ACHN (cell line): ENCODE results near the gene GPR15.
A peak's percentile ranks its signal among the peaks of the same experiment; 100 is the strongest.

Source experiments
- DNase-seq: peaks from one replicate; pipeline ENCODE4 v3.0.0-alpha.2; 2015
- in situ Hi-C: cut with HindIII; loops from 2 replicates; pipeline ENCODE4 v1.10.0; 2017; ENCODE audit warnings: low sequenced_read_pairs, low pct_ligation_motif_present, low pct_unique_long_range_greater_than_20kb

The GPR15 gene

DNA sequence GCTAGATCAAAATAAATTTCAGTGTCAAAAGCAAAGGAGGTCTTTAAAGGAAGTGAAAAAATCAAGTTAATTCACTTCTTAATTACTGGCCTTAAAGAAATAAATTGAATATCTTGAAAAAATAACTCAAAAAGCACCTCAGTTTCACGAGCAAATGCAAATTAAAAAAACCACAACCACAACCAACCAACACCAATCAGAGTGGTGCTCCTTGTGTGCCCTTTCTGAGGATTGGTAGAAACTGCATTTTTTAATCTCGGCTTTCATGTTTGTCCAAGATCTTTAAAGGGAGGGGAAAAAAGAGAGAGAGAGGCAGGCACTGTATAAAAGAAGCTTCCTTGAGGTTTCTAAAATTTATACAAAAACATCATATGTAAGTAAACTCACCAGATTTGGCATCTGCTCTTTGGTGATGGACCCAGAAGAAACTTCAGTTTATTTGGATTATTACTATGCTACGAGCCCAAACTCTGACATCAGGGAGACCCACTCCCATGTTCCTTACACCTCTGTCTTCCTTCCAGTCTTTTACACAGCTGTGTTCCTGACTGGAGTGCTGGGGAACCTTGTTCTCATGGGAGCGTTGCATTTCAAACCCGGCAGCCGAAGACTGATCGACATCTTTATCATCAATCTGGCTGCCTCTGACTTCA lies at the start of gene GPR15:
Gene GPR15 (plus strand): TSS at position 357 of the 653 bp plus-strand sequence. CDS start 56 bp downstream, at position 413.
- DNase-seq, result no peak
- in situ Hi-C loops, result no loop called here

DNA sequence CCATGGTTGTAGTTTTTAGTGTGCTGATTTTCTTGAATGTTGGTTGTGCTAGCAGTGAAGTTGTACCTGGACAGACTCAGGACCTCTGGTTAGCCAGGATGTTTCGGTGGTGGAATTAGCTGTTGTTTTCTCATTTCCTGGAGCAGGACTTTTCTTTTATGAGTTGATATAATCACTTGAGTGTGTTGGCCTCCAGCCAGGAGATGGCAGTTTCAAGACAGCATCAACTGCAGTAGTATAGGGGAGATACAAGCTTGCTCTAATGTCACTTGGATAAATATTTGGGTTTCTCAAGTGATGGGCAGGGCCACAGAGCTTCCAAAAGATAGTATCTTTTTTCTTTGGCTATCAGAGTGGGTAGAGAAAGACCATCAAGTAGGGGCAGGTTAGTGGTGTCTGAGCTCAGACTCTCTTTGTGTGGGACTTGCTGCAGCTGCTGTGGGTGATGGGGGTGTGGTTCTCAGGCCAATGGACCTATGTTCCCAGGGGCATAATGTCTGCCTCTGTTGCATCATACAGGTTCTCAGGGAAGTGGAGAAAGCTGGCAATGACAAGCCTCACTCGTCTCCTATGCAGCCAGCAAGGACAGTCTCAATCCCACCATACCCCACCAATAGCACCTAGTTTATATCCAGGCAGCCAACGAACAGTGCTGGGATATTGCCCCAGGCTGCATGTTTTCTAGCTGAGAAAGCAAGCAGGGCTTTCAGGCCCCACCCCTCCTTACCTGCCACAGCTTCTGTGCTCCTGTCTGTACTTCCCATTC lies 48.9 kb upstream of the GPR15 start:
- in situ Hi-C loops, result no loop called here
- no peak for DNase-seq

DNA sequence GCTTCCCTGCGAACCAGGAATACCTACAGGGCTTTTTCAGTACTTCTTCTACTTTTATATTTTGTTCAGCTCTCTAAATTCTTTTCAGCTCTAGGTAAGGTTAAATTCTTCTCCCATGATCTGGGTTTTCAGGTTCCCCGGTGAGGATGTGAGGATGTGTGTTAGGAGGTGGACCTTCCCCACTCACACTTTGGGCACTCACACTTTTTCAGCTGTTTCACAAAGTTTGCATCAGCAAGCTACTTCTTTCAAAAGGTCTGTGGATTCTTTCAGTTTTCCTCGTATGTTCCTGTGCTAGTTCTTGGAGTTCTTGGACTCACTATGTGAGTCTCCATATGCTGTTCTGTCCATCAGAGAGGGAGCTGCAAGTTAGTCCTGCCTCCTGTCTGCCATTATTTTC lies 48.2 kb upstream of the GPR15 start:
- in situ Hi-C loops, result no loop called here
- no peak for DNase-seq

DNA sequence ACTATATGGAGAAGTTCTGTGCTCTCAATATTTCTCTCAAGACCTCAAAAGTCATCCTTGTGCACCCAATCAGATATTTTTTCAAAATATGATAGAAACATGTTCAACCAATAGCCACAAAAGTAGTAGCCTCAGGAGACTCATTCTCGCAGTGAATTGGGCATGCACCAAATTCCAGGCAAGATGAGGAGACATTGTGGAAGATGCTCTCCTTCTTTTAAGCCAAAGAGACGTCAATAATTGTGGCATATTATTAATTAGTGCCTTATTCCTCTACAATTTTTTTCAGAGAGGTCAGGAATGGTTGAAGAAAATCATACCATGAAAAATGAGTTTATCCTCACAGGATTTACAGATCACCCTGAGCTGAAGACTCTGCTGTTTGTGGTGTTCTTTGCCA lies 34.4 kb upstream of the GPR15 start, which contains the start of gene OR5K2:
Gene OR5K2 (plus strand): TSS at position 301 of the 400 bp plus-strand sequence. CDS start 0 bp downstream, at position 301.
- in situ Hi-C loops, result no loop called here
- DNase-seq, result no peak

DNA sequence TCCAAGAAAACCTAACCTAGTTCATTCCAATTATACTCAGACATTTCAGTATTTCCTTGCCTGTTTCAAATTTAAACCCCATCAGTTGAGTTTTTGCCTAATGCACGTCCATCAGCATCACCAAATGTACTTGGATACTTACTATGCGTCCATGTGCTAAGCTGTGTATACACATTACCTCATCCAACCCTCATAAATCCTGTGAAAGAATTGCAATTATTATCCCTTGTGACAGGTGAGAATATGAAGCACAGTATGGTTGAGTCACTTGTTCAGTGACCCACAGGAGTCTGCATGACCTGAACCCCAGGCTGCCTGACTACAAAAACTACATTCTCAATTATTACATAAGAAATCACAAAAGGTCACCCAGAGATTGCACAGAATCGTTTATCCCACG lies 31.8 kb upstream of the GPR15 start:
- in situ Hi-C loops, result no loop called here
- DNase-seq, result no peak

DNA sequence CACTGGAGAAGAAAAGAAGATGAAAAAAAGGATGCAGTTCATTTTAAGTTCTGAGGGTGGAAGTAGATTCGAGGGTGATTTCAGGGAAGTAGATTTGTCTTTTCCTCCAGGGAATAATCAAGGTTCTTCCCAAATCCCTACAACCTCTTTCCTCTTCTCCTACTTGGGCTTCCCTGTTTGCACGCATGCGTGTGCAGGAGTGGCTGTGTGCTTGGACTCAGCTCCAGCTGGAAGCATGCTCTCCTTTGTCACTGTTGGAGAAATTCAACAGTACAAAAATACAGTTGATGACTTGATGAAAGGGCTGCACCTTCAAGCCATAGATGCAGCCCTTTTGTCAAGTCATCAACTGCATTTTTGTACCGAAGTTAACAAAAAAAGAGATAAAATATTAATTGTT lies 30.5 kb upstream of the GPR15 start:
- in situ Hi-C loops, result no loop called here
- no peak for DNase-seq

DNA sequence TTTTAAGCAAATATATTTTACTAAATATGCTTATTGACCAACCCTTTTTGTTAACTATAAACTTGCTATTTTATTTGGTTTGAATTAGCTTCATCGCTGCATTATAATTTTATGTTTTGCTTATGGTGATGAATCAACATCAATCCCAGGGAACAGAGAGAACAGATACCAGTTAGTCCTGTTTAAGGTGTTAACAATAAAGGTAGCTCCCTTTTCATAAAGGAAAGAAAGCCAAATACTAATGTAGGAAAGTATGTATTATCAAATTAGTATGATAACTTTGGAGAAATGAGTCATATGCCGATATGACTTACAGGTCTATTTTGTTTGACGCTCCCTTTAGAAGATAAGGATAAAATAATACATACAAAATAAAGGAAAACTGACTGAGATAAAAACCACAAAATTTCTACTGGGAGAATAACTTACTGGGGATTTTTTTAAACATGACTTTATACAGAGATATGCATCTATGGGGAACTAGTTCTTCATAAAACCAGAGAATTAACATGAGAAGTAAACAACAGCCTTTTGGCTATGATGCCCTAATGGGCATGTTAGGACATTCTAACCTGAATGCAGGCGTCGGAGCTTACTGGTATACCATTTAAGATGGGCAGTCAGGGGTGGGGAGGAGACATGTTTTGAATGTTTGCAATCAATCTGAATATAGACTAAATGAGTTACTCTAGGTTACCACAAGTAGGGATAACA lies 29.8 kb upstream of the GPR15 start:
- in situ Hi-C loops, result no loop called here
- no peak for DNase-seq

DNA sequence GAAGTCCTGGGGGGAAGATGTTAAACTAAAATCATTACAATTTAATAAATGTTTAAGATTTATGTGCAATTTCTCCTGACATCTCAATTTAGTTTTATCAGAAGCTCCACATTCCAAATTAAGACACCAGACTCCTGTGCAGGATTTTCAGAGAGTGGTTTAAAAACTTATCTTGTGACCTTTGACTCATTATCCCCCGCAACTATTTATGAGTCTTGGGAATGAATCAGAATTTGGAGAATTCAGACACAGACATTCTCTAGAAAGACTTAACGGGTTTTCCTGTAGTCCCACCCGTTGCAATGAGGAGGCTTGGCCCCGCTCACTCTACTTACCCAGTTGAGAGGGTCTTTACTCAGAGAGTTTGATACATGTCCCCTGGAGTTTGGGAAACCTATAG lies 27.2 kb upstream of the GPR15 start:
- DNase-seq, result no peak
- in situ Hi-C loops, result no loop called here

DNA sequence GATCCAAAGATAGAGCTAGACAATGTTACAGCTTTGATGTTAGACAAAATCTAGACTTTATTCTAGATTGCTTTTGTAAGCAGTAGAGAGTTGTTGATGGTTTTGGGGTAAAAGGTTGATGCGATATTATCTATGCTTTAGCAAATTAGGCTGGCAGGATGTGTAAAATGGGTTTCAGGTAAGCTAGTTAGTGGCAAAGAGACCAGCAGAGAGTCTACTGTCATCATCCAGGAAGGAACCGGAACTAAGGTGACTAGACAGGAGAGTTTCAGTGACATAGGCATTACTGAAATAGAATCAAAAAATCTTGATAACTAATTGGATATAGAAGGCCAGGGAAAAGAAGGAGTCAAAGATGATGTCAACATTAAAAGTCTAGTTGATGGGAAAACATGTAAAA lies 23.2 kb upstream of the GPR15 start:
- in situ Hi-C loops, result no loop called here
- no peak for DNase-seq

DNA sequence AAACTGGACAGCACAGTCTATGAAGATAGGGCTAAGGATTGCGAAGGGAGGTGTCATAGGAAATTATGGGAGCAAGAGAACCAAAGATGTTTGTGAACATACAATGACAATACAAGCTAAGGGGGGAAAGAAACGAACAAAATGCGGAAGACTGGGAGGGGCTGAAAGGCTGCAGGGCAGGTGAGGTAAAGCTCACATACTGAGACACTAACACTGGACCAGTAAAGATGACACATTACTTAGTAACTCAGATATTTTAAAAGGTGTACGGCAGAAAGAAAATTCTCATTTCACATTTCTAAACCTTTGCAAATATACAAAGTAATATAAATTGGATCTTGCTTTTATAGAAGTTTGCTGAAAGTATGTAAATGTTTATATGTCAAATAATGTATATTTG lies 19.2 kb upstream of the GPR15 start:
- DNase-seq, result no peak
- in situ Hi-C loops, result no loop called here

DNA sequence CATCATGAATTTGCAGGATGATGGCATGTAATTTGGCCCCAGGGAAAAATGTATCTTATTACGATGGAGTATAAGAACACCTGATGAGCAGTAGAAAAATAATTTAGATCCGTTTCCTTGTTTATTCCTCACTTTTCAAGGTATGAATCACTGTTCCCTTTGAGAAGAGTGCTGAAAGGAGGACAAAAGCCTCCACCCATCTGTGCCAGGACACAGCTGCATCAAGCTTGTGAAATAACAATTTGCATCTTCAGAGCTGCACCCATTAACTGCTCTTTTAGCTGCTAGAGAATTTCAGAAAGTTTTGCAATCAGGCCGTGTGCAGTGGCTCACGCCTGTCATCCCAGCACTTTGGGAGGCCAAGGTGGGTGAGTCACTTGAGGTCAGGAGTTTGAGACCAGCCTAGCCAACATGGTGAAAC lies 18.7 kb upstream of the GPR15 start:
- no peak for DNase-seq
- in situ Hi-C loops, result no loop called here

DNA sequence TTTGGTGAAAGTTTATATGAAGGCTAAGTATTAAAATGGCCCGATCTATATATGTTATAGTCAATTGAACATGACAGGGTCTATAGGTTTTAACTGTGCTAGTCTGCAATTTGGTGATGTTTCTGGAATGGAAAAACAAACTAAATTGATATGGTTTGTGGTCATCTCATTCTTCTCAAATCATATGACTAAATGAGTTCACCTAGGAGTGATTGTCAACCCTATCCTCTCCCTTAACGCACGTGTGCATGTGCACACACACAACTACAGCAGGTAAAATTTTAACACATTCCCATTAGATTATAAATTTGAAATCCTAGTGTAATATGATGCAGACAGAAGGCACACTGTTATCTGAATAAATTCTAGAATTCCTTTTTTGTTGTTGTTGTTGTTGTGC lies 18.0 kb upstream of the GPR15 start:
- in situ Hi-C loops, result no loop called here
- DNase-seq, result no peak

DNA sequence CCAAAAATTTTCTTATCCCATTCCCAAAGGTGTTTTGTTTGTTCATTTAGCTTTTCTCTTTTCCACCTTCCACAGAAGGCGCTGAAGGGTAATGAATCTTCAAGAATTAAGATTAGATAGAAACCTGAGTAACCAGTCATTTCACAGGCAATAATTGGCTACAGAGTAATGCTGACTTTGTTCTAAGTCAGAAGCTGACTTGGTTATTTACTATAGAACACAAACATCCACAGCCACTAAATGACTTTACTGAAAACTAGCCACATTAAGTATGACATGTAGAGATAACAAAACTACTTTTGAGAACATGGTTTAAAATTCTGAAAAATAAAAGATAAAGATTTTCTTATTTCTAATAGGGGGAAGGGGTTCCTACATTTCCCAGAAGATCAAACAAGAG lies 16.8 kb upstream of the GPR15 start:
- in situ Hi-C loops, result no loop called here
- no peak for DNase-seq

DNA sequence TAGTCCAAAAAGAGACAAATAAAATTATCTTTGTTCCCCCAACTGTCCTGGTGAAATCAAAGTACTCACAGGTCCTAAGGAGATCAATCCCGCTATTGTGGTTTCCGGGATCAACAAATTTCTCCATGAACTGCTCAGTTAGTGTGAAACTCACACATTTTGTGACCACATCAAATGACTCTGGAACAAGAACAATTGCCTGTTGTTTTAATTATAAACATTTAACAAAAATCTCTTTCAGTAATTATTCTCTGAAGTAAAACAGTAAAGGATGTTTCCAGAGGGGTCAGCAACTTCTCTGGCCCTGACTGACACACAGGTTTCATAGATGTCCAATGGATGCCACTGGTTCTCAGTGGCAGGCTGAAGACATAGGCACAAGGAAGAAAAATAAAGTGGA lies 13.0 kb upstream of the GPR15 start:
- in situ Hi-C loops, result no loop called here
- no peak for DNase-seq

DNA sequence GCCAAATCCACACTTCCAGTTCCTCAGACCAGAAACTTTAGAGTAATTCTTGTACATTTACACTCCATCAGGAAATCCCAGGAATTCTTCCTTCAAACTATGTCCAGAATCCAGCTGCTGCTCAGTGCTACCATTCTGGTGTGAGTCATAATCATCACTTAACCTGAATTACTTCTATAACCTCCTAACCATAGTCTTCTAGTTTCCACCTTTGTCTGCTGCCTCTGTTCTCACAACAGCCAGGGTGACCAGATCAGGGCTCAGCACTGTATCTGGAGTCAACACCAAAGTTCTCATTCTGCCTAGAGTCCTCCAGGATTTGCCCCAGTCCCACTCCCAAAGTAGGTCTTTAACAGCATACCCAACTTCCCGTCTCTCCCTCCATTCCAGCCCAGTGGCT lies 12.4 kb upstream of the GPR15 start:
- no peak for DNase-seq
- in situ Hi-C loops, result no loop called here

DNA sequence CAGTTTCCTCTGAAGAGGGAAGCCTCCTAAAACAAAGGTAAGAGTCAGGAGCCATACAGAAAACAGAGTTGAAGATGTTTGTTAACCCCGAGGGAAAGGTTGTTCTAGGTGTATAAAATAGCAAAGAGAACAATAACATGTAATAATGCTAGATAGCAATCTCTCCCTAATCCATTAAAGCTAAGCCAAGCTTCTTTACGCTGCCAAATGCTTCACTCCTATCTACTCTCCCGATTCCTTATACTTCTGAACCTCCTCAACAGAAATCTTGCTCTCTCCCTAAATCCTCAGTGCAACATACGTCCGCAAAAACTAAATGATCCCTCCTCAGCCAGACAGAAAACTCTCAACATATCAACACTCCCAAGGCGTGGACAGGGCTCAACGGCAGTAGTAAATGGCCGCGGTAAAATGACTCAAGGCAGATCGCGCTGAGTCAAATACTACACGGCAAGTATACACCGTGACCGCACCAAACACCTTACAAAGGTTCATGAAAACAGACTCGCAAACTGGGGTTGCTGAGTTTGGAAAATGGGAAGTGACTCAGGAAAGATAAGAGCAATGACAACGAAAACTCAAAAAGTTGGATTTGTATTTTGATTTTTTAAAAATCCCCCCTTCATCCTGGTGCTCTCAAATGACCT lies 9.8 kb upstream of the GPR15 start:
- DNase-seq, result peak; percentile 75
- in situ Hi-C loops, result no loop called here

DNA sequence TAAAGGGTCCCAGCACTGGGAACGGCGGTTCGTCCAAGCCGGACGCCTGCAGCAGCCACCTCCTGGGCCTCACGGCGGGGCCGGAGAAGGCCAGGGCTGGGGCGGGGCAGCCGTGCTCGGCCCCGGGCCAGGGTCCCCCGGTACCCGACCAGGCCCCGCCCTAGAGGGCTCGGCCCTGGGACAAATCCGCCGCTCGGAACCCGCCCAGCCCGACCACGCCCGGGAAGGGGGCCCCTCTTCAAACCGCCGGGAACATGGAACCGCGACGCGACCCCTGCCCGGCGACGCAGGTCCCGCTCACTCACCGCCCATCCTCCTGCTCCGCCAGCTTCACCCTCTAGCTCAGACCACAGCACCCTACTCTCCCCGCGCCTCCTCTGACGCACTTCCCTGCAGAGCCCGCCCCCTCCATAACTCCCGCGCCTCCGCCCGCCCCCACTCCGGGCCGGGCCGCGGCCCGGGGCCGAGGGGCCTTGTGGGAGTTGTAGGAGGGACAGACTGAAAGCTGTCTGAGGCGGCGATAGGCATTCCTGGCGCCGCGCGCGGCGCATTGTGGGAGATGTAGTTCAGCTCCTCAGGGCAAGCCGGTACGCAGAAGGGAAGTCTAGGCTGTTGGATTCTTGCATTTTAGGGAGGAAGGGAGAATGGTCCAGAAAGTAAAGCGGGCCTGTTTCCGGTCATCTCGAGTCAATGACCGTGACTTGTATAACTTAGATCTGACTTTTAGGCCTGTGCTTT lies 9.1 kb upstream of the GPR15 start, which contains the start of gene CLDND1:
Gene CLDND1 (minus strand): TSS at position 359 of the 738 bp plus-strand sequence. CDS start 1,478 bp downstream, outside the sequence.
- in situ Hi-C loops, result no loop called here

DNA sequence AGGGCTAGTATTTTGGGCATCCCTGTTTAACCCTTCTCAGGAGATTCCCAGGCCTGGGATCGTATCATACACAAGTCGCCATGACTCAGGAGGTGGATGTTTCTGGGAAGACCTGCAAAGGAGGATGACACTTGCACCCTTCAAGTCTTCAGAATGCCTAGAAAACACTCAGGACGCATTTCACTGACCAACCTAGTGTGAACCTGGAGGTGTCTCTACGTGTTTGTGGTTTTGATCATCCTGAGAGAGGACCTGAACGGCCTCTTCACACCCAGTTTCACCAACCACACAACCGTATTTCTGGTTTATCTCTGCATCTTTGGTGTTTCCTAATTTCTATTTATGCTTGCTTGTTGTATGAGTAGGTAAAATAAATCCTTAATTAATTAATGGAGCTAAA lies 6.3 kb upstream of the GPR15 start:
- in situ Hi-C loops, result no loop called here
- DNase-seq, result no peak

More for the DNA sequence above, 9.1 kb upstream of the GPR15 start, which contains the start of gene CLDND1:
- peak; percentile 95 for DNase-seq
